Measurements from ENCODE around the gene PBX4.

GRCh38 chr19:19544954-19545591 is 73.4 kb downstream of the PBX4 start:
- TF ChIP-seq POLR2A (IDR thresholded peaks at IDR 0.05), result no peak
- no peak for TF ChIP-seq CTCF (IDR thresholded peaks at IDR 0.05)

All from uterus (tissue), 2 donors.